HEK293 (cell line): ENCODE data around the gene PPP1R12C.

Source experiments
- SALL2 ChIP-seq: fragments of 450-650 bp; formaldehyde crosslinking; IDR thresholded peaks from 2 replicates; pipeline ENCODE4 v1.5.0; 2017; ENCODE audit warnings: missing biosample characterization, mild to moderate bottlenecking, missing genetic modification characterization, borderline replicate concordance
- TCF7L2 ChIP-seq: IDR thresholded peaks from 2 replicates; pipeline ENCODE4 v1.6.1; 2011; ENCODE audit warnings: low read depth, mild to moderate bottlenecking, inconsistent platforms, low read length, moderate library complexity, borderline replicate concordance
- ZBTB21 ChIP-seq: fragments of 450-650 bp; formaldehyde crosslinking; IDR thresholded peaks from 2 replicates; pipeline ENCODE4 v1.5.1; 2017; ENCODE audit warnings: missing biosample characterization, missing genetic modification characterization
- ZBTB7A ChIP-seq: fragments of 450-650 bp; formaldehyde crosslinking; IDR thresholded peaks from 2 replicates; pipeline ENCODE4 v1.5.1; 2016; ENCODE audit warnings: low read depth, missing biosample characterization, missing genetic modification characterization
- ZNF19 ChIP-seq: fragments of 450-650 bp; formaldehyde crosslinking; IDR thresholded peaks from 2 replicates; pipeline ENCODE4; 2016; ENCODE audit warnings: missing biosample characterization, missing genetic modification characterization, low read depth
- ZNF274 ChIP-seq, 2 experiments: fragments of 200-500 bp in 1 of 2; fragments of 450-650 bp in 1 of 2; sonication (Bioruptor generic) in 1 of 2; formaldehyde crosslinking in 1 of 2; IDR thresholded peaks; 2 replicates each; pipeline versions ENCODE4 v1.5.1 to v1.6.1; 2014 to 2016; ENCODE audit warnings: borderline replicate concordance in 1 of 2, inconsistent platforms in 1 of 2, low read length in 1 of 2, missing biosample characterization in 1 of 2, missing genetic modification characterization in 1 of 2
- ZNF302 ChIP-seq: fragments of 450-650 bp; formaldehyde crosslinking; IDR thresholded peaks from 2 replicates; pipeline ENCODE4 v1.5.1; 2016; ENCODE audit warnings: missing biosample characterization, missing genetic modification characterization, low read depth
- ZNF394 ChIP-seq: fragments of 450-650 bp; formaldehyde crosslinking; IDR thresholded peaks from 2 replicates; pipeline ENCODE4 v1.5.1; 2016; ENCODE audit warnings: missing biosample characterization, missing genetic modification characterization, mild to moderate bottlenecking, moderate library complexity, borderline replicate concordance
- ZNF626 ChIP-seq: fragments of 450-650 bp; sonication (Bioruptor Pico); formaldehyde crosslinking; IDR thresholded peaks from 2 replicates; pipeline ENCODE4 v1.5.1; 2018; ENCODE audit warnings: missing biosample characterization, missing genetic modification characterization, inconsistent platforms
- TF ChIP-seq, protein P1 (sequence below): fragments of 450-650 bp; formaldehyde crosslinking; IDR thresholded peaks from 2 replicates; pipeline ENCODE4 v1.5.1; 2016; ENCODE audit warnings: missing biosample characterization, missing genetic modification characterization
- TF ChIP-seq, protein P2 (sequence below): fragments of 450-650 bp; formaldehyde crosslinking; conservative IDR thresholded peaks from 2 replicates; pipeline ENCODE4 v1.5.1; 2016; ENCODE audit warnings: low read depth, missing biosample characterization, missing genetic modification characterization
- TF ChIP-seq, protein P3 (sequence below): fragments of 450-650 bp; formaldehyde crosslinking; IDR thresholded peaks from 2 replicates; pipeline ENCODE4 v1.5.1; 2016; ENCODE audit warnings: missing biosample characterization, missing genetic modification characterization
- TF ChIP-seq, protein P4 (sequence below): fragments of 450-650 bp; formaldehyde crosslinking; IDR thresholded peaks from 2 replicates; pipeline ENCODE4 v1.5.1; 2016; ENCODE audit warnings: missing biosample characterization, missing genetic modification characterization
- TF ChIP-seq, protein P5 (sequence below): fragments of 450-650 bp; formaldehyde crosslinking; IDR thresholded peaks from 2 replicates; pipeline ENCODE4 v1.5.1; 2016; ENCODE audit warnings: missing biosample characterization, missing genetic modification characterization, low read depth

DNA sequence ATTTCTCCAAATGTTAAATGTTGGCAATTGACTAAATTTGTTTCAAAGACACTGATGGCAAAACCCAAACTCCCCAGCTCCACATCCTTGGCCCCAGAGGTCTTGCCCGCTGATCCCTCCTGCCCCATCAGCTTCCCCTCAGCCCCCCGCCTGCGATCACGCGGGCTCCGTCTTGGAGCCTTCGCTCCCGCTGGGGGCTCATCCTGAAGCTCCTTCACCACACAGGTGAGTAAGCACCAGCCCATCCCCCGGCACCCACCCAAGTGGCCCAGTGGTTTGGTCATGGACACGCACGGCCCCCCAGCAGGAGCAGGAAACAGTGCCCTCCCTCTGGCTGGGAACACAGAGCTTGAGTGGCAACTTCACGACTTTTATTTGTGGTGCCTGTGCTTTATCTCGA lies 26.9 kb downstream of the PPP1R12C start:
- TF ChIP-seq, protein P1, sequence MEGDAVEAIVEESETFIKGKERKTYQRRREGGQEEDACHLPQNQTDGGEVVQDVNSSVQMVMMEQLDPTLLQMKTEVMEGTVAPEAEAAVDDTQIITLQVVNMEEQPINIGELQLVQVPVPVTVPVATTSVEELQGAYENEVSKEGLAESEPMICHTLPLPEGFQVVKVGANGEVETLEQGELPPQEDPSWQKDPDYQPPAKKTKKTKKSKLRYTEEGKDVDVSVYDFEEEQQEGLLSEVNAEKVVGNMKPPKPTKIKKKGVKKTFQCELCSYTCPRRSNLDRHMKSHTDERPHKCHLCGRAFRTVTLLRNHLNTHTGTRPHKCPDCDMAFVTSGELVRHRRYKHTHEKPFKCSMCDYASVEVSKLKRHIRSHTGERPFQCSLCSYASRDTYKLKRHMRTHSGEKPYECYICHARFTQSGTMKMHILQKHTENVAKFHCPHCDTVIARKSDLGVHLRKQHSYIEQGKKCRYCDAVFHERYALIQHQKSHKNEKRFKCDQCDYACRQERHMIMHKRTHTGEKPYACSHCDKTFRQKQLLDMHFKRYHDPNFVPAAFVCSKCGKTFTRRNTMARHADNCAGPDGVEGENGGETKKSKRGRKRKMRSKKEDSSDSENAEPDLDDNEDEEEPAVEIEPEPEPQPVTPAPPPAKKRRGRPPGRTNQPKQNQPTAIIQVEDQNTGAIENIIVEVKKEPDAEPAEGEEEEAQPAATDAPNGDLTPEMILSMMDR (tag by site-specific recombination): no peak
- TF ChIP-seq ZBTB21 (tag by site-specific recombination) (no peak), TCF7L2 (no peak), ZNF626 (tag by site-specific recombination) (no peak), ZNF302 (tag by site-specific recombination) (no peak), ZNF19 (tag by site-specific recombination) (no peak), ZBTB7A (no peak), SALL2 (tag by site-specific recombination) (no peak), ZNF394 (tag by site-specific recombination) (no peak), ZNF274 (IDR thresholded peaks at IDR 0.05; ENCODE audit: low read length) (no peak), ZNF274 (tag by site-specific recombination; IDR thresholded peaks at IDR 0.05; ENCODE audit: borderline replicate concordance) (no peak)
- TF ChIP-seq, protein P2, sequence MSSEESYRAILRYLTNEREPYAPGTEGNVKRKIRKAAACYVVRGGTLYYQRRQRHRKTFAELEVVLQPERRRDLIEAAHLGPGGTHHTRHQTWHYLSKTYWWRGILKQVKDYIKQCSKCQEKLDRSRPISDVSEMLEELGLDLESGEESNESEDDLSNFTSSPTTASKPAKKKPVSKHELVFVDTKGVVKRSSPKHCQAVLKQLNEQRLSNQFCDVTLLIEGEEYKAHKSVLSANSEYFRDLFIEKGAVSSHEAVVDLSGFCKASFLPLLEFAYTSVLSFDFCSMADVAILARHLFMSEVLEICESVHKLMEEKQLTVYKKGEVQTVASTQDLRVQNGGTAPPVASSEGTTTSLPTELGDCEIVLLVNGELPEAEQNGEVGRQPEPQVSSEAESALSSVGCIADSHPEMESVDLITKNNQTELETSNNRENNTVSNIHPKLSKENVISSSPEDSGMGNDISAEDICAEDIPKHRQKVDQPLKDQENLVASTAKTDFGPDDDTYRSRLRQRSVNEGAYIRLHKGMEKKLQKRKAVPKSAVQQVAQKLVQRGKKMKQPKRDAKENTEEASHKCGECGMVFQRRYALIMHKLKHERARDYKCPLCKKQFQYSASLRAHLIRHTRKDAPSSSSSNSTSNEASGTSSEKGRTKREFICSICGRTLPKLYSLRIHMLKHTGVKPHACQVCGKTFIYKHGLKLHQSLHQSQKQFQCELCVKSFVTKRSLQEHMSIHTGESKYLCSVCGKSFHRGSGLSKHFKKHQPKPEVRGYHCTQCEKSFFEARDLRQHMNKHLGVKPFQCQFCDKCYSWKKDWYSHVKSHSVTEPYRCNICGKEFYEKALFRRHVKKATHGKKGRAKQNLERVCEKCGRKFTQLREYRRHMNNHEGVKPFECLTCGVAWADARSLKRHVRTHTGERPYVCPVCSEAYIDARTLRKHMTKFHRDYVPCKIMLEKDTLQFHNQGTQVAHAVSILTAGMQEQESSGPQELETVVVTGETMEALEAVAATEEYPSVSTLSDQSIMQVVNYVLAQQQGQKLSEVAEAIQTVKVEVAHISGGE (tag by site-specific recombination): no peak
- TF ChIP-seq, protein P3, sequence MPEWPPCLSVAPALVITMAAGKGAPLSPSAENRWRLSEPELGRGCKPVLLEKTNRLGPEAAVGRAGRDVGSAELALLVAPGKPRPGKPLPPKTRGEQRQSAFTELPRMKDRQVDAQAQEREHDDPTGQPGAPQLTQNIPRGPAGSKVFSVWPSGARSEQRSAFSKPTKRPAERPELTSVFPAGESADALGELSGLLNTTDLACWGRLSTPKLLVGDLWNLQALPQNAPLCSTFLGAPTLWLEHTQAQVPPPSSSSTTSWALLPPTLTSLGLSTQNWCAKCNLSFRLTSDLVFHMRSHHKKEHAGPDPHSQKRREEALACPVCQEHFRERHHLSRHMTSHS (tag by site-specific recombination): no peak
- TF ChIP-seq, protein P4, sequence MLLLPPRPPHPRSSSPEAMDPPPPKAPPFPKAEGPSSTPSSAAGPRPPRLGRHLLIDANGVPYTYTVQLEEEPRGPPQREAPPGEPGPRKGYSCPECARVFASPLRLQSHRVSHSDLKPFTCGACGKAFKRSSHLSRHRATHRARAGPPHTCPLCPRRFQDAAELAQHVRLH (tag by site-specific recombination): no peak
- TF ChIP-seq, protein P5, sequence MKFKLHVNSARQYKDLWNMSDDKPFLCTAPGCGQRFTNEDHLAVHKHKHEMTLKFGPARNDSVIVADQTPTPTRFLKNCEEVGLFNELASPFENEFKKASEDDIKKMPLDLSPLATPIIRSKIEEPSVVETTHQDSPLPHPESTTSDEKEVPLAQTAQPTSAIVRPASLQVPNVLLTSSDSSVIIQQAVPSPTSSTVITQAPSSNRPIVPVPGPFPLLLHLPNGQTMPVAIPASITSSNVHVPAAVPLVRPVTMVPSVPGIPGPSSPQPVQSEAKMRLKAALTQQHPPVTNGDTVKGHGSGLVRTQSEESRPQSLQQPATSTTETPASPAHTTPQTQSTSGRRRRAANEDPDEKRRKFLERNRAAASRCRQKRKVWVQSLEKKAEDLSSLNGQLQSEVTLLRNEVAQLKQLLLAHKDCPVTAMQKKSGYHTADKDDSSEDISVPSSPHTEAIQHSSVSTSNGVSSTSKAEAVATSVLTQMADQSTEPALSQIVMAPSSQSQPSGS (tag by site-specific recombination): no peak
